ENCODE measurements around the gene PRKCH. TPM values are rescaled to one million over a fixed set of nuclear protein-coding genes. Genes with fewer than 3 reads are reported as not detected.

PRKCH gene
- total RNA-seq, 1 experiment from 2014 or later: 5.2 TPM

DNA sequence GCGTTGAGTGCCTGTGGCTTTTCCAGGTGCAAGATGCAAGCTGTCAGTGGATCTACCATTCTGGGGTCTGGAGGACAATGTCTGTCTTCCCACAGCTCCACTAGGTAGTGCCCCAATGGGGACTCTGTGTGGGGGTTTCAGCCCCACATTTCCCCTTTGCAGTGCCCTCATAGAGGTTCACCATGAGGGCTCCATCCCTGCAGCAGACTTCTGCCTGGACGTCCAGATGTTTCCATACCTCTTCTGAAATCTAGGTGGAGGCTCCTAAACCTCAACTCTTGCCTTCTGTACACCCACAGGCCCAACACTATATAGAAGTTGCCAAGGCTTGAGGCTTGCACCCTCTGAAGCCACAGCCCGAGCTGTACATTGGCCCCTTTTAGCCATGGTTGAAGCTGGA lies 52.9 kb downstream of the PRKCH start:
- H2AFZ ChIP-seq (ENCODE audit: low read length): no peak overlapping the region
- no peak overlapping the region for H2BK12ac ChIP-seq (ENCODE audit: insufficient read length, low read depth, low read length)
- Mint-ChIP-seq H3K27me3 (ENCODE audit: low read depth) (peaks cover 5% of the 10 kb centered on the region), H3K9me3 (peaks cover 35 to 40% of the 10 kb centered on the region in 2 experiments), H3K27ac (no peak overlapping the region), H3K36me3 (ENCODE audit: insufficient read depth in 1 of 3, low read depth in 3 of 3) (peaks cover 23 to 37% (median 32%) of the 10 kb centered on the region in 3 experiments), H3K4me1 (peaks cover 3% of the 10 kb centered on the region in 2 experiments; a peak in 3 of 4 replicates), H3K4me3 (no peak overlapping the region)
- TF ChIP-seq, protein P1, sequence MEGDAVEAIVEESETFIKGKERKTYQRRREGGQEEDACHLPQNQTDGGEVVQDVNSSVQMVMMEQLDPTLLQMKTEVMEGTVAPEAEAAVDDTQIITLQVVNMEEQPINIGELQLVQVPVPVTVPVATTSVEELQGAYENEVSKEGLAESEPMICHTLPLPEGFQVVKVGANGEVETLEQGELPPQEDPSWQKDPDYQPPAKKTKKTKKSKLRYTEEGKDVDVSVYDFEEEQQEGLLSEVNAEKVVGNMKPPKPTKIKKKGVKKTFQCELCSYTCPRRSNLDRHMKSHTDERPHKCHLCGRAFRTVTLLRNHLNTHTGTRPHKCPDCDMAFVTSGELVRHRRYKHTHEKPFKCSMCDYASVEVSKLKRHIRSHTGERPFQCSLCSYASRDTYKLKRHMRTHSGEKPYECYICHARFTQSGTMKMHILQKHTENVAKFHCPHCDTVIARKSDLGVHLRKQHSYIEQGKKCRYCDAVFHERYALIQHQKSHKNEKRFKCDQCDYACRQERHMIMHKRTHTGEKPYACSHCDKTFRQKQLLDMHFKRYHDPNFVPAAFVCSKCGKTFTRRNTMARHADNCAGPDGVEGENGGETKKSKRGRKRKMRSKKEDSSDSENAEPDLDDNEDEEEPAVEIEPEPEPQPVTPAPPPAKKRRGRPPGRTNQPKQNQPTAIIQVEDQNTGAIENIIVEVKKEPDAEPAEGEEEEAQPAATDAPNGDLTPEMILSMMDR (conservative IDR thresholded peaks at IDR 0.05): no peak
- no peaks in the 10 kb centered on the region for H3K27me3 ChIP-seq (ENCODE audit: insufficient read depth, low read length)
- no peak overlapping the region for H3K14ac ChIP-seq (ENCODE audit: insufficient read depth, low read length)
- H4K91ac ChIP-seq (ENCODE audit: insufficient read length, low read depth, low read length): no peak overlapping the region
- no peak overlapping the region for H3K4ac ChIP-seq (ENCODE audit: low read depth, low read length)
- H3K18ac ChIP-seq (ENCODE audit: insufficient read length, low read depth, low read length): no peak overlapping the region
- no peak overlapping the region for H4K8ac ChIP-seq (replicated peaks; ENCODE audit: insufficient read length, low read depth, low read length)
- no peaks in the 10 kb centered on the region for H3K79me1 ChIP-seq (ENCODE audit: insufficient read depth, low read depth, low read length, poor library complexity, severe bottlenecking)
- H2AK5ac ChIP-seq (ENCODE audit: insufficient read length, low read length): no peak overlapping the region
- H4K20me1 ChIP-seq (ENCODE audit: control insufficient read depth, insufficient read depth, insufficient read length): no peaks in the 10 kb centered on the region
- no peak overlapping the region for H3T11ph ChIP-seq (ENCODE audit: low read length)
- DNase-seq: no peak
- no peak overlapping the region for H2BK120ac ChIP-seq (ENCODE audit: low read depth, low read length, poor library complexity, severe bottlenecking)
- H3K4me1 ChIP-seq (ENCODE audit: insufficient read depth, low read length): no peaks in the 10 kb centered on the region
- H2BK15ac ChIP-seq (ENCODE audit: low read depth, low read length): no peak overlapping the region
- no peak overlapping the region for H2BK5ac ChIP-seq (ENCODE audit: insufficient read length, low read length)
- H3K23me2 ChIP-seq (ENCODE audit: insufficient read length, low read depth, low read length, poor library complexity, severe bottlenecking): no peaks in the 10 kb centered on the region
- H4K5ac ChIP-seq (ENCODE audit: insufficient read length, low read depth, low read length): no peak overlapping the region
- WGBS (ENCODE audit: extremely low coverage, insufficient read length, low lambda C conversion rate): no CpG with 5 or more reads among the region's 3 CpGs
- no peak overlapping the region for H3K27ac ChIP-seq (ENCODE audit: insufficient read length, low read depth, low read length)
- no peak overlapping the region for H3K56ac ChIP-seq (ENCODE audit: insufficient read length, low read depth, low read length)
- H3K9ac ChIP-seq (ENCODE audit: extremely low read depth, insufficient read length, low read length): no peak overlapping the region
- no peaks in the 10 kb centered on the region for H3K79me2 ChIP-seq (ENCODE audit: insufficient read depth, low read length)
- H2BK20ac ChIP-seq (ENCODE audit: low read depth, low read length, poor library complexity, severe bottlenecking): no peak overlapping the region
- H3K9me3 ChIP-seq (ENCODE audit: control insufficient read depth, low read depth, low read length): peaks cover 9% of the 10 kb centered on the region
- no peak overlapping the region for H3K4me2 ChIP-seq (ENCODE audit: insufficient read depth, insufficient read length, low read length)
- no peak overlapping the region for H3K23ac ChIP-seq (ENCODE audit: insufficient read length, low read depth, low read length)
